Mucosa of descending colon (tissue), 3 donors: ENCODE measurements around the gene FAM210B. TPM values are rescaled to one million over a fixed set of nuclear protein-coding genes. Genes with fewer than 3 reads are reported as not detected.

Source experiments
- ATAC-seq: fragments of 200-7000 bp; cut with Tn5 transposase; one replicate; pipeline ENCODE4 v1.9.1; 2020; ENCODE audit warnings: mild to moderate bottlenecking, moderate library complexity
- DNase-seq, 3 donors: peaks; one replicate each; pipeline ENCODE4 v3.0.0-alpha.2; 2020
- H3K36me3 ChIP-seq: fragments of 200-600 bp; one replicate; pipeline ENCODE4 v1.8.0; 2021; ENCODE audit warnings: low read depth, mild to moderate bottlenecking
- H3K4me1 ChIP-seq: fragments of 200-600 bp; one replicate; pipeline ENCODE4 v1.8.0; 2021; ENCODE audit warnings: low read depth, mild to moderate bottlenecking
- H3K4me3 ChIP-seq: fragments of 200-600 bp; one replicate; pipeline ENCODE4 v1.8.0; 2021; ENCODE audit warnings: mild to moderate bottlenecking
- H3K9me3 ChIP-seq: fragments of 200-600 bp; one replicate; pipeline ENCODE4 v1.8.0; 2021; ENCODE audit warnings: mild to moderate bottlenecking
- intact Hi-C, 2 donors: fragments of 100-400 bp; cut with DNase I in 1 of 2; cut with micrococcal nuclease in 1 of 2; formaldehyde crosslinking; loops; one replicate each; pipeline versions ENCODE4 v1.11.0 to v1.11.1; 2022; cut with DNase I, micrococcal nuclease
- total RNA-seq, 3 donors: library from RNA; stranded (reverse); fragmentation: NEBNext Ultra II Directional in 2 of 3; extraction: Animal tissue kit (Norgen Biotek cat#: 25700) in 2 of 3; gene quantifications; one replicate each; pipeline versions ENCODE4 v1.2.1 to v1.2.4, GENCODE V29; 2021 to 2023
- TF ChIP-seq, protein P1 (sequence below): fragments of 200-600 bp; IDR thresholded peaks from one replicate; pipeline ENCODE4 v1.8.0; 2022; ENCODE audit warnings: antibody characterized with exemption, mild to moderate bottlenecking
- donor health status: DM: no; HTN: no; CAD: no; lungs with moderate emphysema.
- donor health status: DM: no; HTN: no; CAD: no.
- donor health status: DM: no; HTN: yes; CAD: no.

FAM210B gene
- total RNA-seq, 3 donors from 2014 or later: 27.5 to 49.5 (median 31.5) TPM

DNA sequence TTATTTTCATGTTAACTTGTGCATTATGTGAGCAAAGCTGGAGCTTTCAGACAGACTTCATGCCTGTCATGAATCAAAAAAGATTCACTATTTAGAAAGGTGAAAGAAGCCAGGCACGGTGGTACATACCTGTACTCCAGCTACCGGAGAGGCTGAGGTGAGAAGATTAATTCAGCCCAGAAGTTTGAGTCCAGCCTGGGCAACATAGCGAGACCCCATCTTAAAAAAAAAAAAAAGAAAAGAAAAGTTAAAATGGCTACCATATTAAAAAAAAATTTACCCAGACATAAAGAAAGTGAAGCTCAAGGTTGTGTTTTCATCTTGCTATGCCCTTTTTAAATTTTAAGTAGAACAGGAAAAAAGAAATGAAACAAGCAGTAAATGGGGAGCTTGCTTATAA lies 54.2 kb downstream of the FAM210B start:
- Histone ChIP-seq H3K4me1 (no peaks in the 10 kb centered on the region), H3K36me3 (no peaks in the 10 kb centered on the region), H3K4me3 (no peak overlapping the region), H3K9me3 (no peaks in the 10 kb centered on the region)
- ATAC-seq (no peak), DNase-seq (no peak)
- TF ChIP-seq, protein P1, sequence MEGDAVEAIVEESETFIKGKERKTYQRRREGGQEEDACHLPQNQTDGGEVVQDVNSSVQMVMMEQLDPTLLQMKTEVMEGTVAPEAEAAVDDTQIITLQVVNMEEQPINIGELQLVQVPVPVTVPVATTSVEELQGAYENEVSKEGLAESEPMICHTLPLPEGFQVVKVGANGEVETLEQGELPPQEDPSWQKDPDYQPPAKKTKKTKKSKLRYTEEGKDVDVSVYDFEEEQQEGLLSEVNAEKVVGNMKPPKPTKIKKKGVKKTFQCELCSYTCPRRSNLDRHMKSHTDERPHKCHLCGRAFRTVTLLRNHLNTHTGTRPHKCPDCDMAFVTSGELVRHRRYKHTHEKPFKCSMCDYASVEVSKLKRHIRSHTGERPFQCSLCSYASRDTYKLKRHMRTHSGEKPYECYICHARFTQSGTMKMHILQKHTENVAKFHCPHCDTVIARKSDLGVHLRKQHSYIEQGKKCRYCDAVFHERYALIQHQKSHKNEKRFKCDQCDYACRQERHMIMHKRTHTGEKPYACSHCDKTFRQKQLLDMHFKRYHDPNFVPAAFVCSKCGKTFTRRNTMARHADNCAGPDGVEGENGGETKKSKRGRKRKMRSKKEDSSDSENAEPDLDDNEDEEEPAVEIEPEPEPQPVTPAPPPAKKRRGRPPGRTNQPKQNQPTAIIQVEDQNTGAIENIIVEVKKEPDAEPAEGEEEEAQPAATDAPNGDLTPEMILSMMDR: no peak
- intact Hi-C loops: no loop called here

DNA sequence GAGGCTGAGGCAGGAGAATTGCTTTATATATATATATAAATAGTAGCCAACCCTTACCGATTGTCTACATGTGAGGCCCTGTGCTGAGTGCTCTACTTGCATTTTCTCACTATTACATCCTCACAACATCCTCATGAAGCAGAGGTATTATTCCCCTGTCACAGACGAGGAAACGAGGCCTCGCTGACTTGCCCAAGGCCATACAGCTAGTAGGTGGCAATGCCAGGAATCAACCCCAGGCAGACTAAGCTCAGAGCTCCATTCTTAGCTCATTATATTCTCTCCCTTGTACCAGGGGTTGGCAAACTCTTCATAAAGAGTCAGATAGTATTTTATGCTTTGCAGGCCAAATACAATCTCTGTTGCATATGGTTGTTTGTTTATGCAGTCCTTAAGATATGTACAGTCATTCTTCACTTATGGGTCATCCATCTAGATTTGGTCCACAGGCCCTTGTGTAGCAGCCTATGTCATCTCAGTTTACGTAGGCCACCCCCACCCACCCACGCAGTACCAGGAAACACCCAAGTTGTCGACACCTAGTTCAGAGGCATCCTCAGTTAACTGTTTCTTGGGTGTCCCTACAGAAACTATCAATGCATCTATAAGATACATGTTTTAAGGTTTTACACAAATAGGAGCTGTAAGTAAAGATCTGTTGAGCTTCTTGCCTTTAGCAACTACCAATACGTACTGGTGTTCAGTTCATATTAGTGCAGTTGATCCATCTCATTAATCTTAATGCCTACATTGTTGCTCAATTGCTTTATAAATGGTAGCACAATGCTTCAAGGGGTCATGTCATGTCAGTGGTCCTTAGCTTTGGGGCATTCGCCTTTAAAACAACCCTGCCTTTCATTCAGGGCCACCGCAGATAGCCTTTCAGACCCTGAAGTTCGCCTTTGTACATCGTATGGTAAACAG lies 56.3 kb downstream of the FAM210B start:
- H3K4me3 ChIP-seq: no peak overlapping the region
- peak; percentile 21 for ATAC-seq
- intact Hi-C loops: no loop called here

DNA sequence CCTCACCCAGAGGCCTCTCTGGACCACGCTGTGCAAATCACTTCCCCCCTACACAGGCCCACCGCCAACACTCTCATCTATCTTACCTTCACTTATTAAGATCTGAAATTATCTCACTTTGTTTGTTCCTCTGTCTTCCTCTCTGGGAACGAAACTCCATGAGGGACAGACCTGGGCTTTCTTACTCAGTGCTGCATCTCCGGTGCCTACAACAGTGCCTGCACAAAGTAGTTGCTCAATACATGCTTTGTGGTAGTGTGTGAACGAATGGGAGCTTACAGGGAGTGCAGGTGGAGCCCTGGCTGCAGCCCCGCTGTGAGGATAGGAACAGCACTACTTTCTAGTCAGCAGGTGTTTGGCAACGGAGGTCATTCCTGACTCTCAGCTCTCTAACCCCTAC lies 58.6 kb downstream of the FAM210B start:
- ATAC-seq (no peak), DNase-seq (no peak)
- TF ChIP-seq, protein P1: no peak
- Histone ChIP-seq H3K4me1 (no peaks in the 10 kb centered on the region), H3K9me3 (no peaks in the 10 kb centered on the region), H3K36me3 (no peaks in the 10 kb centered on the region), H3K4me3 (no peak overlapping the region)
- intact Hi-C loops: no loop called here

More for the DNA sequence above, 56.3 kb downstream of the FAM210B start:
- no peaks in the 10 kb centered on the region for H3K36me3 ChIP-seq
- DNase-seq: no peak
- H3K9me3 ChIP-seq: no peaks in the 10 kb centered on the region
- no peaks in the 10 kb centered on the region for H3K4me1 ChIP-seq
- TF ChIP-seq, protein P1: no peak

DNA sequence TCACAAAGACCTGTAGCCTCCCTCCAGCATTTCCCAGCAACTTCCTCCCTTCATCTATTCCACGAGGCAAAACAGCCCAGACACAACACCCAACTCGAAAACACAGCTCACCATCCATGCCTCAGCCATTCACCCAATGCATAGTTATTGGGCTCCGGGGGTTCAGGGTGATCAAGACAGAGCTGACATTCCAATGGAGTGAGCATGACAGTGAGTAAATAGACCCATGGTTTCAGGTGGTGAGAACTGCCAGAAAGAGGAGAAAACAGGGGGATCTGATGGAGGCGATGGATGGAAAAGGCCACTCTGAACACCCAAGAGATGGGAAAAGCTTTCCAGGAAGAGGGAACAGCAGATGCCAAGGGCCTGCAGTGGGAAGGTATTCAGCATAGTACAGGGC lies 59.1 kb downstream of the FAM210B start:
- no peaks in the 10 kb centered on the region for H3K36me3 ChIP-seq
- DNase-seq (no peak), ATAC-seq (no peak)
- no peaks in the 10 kb centered on the region for H3K4me1 ChIP-seq
- H3K4me3 ChIP-seq: no peak overlapping the region
- H3K9me3 ChIP-seq: no peaks in the 10 kb centered on the region
- TF ChIP-seq, protein P1: no peak
- intact Hi-C loops: no loop called here

Other genes starting within 250 kb of the FAM210B start
- gene MC3R, start 110.2 kb upstream of the FAM210B start, total RNA-seq: not detected
- 10 to 100 TPM in 2 of 3 donors, 1 to 10 TPM in 1; 7.9 to 24.8 (median 11.2) TPM for gene AURKA, start 33.2 kb downstream of the FAM210B start, total RNA-seq
- 10 to 100 TPM; 23.0 to 27.3 (median 25.2) TPM for gene CSTF1, start 33.7 kb downstream of the FAM210B start, total RNA-seq
- 1 to 10 TPM in 1 of 3 donors, under 1 TPM in 2; 0.61 to 1.0 (median 0.77) TPM for gene CASS4, start 53.3 kb downstream of the FAM210B start, total RNA-seq
- gene RTF2, start 109.7 kb downstream of the FAM210B start, total RNA-seq: 10 to 100 TPM; 74.5 to 87.0 (median 76.4) TPM
- under 1 TPM; 0.32 to 0.77 (median 0.44) TPM for gene FAM209A, start 165.8 kb downstream of the FAM210B start, total RNA-seq
- not detected for gene FAM209B, start 174.3 kb downstream of the FAM210B start, total RNA-seq